Activated CD8-positive, alpha-beta memory T cell treated with anti-CD3 and anti-CD28 coated beads for 48 hours (primary cell): Measurements from ENCODE around the gene ZKSCAN2.

Experiments
- DNase-seq, 3 experiments: peaks; one replicate each; pipeline ENCODE4 v3.0.0-alpha.2; 2020; ENCODE audit warnings: low read depth in 2 of 3, low spot score in 2 of 3

ZKSCAN2 gene

GRCh38 chr16:25224731-25225319 lies 32.8 kb downstream of the ZKSCAN2 start:
- DNase-seq = no peak

GRCh38 chr16:25223964-25224363 lies 33.7 kb downstream of the ZKSCAN2 start:
- DNase-seq = no peak

- DNase-seq = no peak
These were observed 34.7 kb downstream of the ZKSCAN2 start for GRCh38 chr16:25222959-25223358.

GRCh38 chr16:25219070-25219737 lies 38.4 kb downstream of the ZKSCAN2 start:
- DNase-seq = no peak

- no peak for DNase-seq
These were observed 39.7 kb downstream of the ZKSCAN2 start for GRCh38 chr16:25217921-25218320.

- DNase-seq = no peak
These were observed 40.5 kb downstream of the ZKSCAN2 start for GRCh38 chr16:25217112-25217511.

GRCh38 chr16:25213709-25214397 lies 43.8 kb downstream of the ZKSCAN2 start:
- DNase-seq = no peak

- no peak for DNase-seq
These were observed 45.0 kb downstream of the ZKSCAN2 start for GRCh38 chr16:25212636-25213035.

GRCh38 chr16:25210758-25211157 lies 46.9 kb downstream of the ZKSCAN2 start:
- no peak for DNase-seq

GRCh38 chr16:25199457-25199856 lies 58.2 kb downstream of the ZKSCAN2 start:
- no peak for DNase-seq

GRCh38 chr16:25198021-25198420 lies 59.6 kb downstream of the ZKSCAN2 start:
- DNase-seq = no peak

- no peak for DNase-seq
These were observed 63.3 kb downstream of the ZKSCAN2 start for GRCh38 chr16:25194273-25194878.

GRCh38 chr16:25192096-25192495 lies 65.5 kb downstream of the ZKSCAN2 start:
- no peak for DNase-seq

GRCh38 chr16:25189305-25189704 lies 68.3 kb downstream of the ZKSCAN2 start:
- DNase-seq = no peak

GRCh38 chr16:25187491-25187795 lies 70.2 kb downstream of the ZKSCAN2 start:
- DNase-seq = no peak
